HG02571 (cell line): ENCODE measurements around the gene ABCA4.

Experiments used
- ATAC-seq: cut with Tn5 transposase; IDR thresholded peaks from one replicate; pipeline ENCODE4 v1.9.1; 2021; ENCODE audit warnings: mild to moderate bottlenecking, moderate library complexity; ENCODE audit not compliant: unreplicated experiment

ABCA4 gene

GRCh38 chr1:94124538-94124937, 3.6 kb upstream of the ABCA4 start:
- no peak for ATAC-seq

- no peak for ATAC-seq
These were observed 1.4 kb upstream of the ABCA4 start for GRCh38 chr1:94122201-94122970.

- ATAC-seq = no peak
These were observed 468 bp upstream of the ABCA4 start for GRCh38 chr1:94121411-94121821.

GRCh38 chr1:94120570-94120901, 412 bp downstream of the ABCA4 start:
- ATAC-seq = no peak

- ATAC-seq = no peak
These were observed 965 bp downstream of the ABCA4 start for GRCh38 chr1:94119796-94120569.

GRCh38 chr1:94119306-94119705, 1.6 kb downstream of the ABCA4 start:
- ATAC-seq = no peak

- ATAC-seq = no peak
These were observed 2.5 kb downstream of the ABCA4 start for GRCh38 chr1:94118471-94118870.

- ATAC-seq = no peak
These were observed 2.9 kb downstream of the ABCA4 start for GRCh38 chr1:94118013-94118412.

GRCh38 chr1:94117259-94117851, 3.6 kb downstream of the ABCA4 start:
- ATAC-seq = no peak

- no peak for ATAC-seq
These were observed 5.0 kb downstream of the ABCA4 start for GRCh38 chr1:94115900-94116436.

- ATAC-seq = no peak
These were observed 5.6 kb downstream of the ABCA4 start for GRCh38 chr1:94115254-94115899.

- ATAC-seq = no peak
These were observed 7.2 kb downstream of the ABCA4 start for GRCh38 chr1:94113589-94114226.

- no peak for ATAC-seq
These were observed 9.1 kb downstream of the ABCA4 start for GRCh38 chr1:94111879-94112278.

GRCh38 chr1:94110946-94111740, 9.8 kb downstream of the ABCA4 start:
- no peak for ATAC-seq

GRCh38 chr1:94110021-94110761, 10.8 kb downstream of the ABCA4 start:
- no peak for ATAC-seq

- no peak for ATAC-seq
These were observed 11.5 kb downstream of the ABCA4 start for GRCh38 chr1:94109478-94109877.

GRCh38 chr1:94107141-94107540, 13.8 kb downstream of the ABCA4 start:
- ATAC-seq = no peak

- ATAC-seq = no peak
These were observed 14.2 kb downstream of the ABCA4 start for GRCh38 chr1:94106716-94107115.

GRCh38 chr1:94105957-94106529, 14.9 kb downstream of the ABCA4 start:
- ATAC-seq = no peak
